HG02973 (cell line): ENCODE results near the gene C10orf71.

Source experiments
- ATAC-seq: cut with Tn5 transposase; IDR thresholded peaks from one replicate; pipeline ENCODE4 v1.9.1; 2021; ENCODE audit warnings: moderate library complexity; ENCODE audit not compliant: unreplicated experiment

C10orf71 gene

DNA sequence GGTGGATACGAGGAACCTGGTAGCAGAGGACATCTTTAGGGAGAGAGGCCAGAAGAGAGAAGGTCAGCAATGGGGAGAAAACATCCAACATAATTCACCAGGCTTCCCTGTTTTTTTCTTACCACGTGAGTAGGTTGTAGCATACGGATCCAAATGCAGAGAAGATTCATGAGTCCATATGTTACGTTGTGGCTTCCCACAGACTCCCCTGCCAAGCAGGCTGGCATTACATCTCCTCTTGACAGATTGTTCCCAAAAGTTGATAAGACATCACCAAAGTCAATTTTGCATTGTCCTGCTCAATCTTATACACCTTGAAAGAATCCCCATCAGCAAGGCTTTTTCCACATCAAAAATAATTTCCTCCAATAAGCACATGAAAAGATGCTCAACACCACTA lies 57.2 kb downstream of the C10orf71 start:
- no peak for ATAC-seq

DNA sequence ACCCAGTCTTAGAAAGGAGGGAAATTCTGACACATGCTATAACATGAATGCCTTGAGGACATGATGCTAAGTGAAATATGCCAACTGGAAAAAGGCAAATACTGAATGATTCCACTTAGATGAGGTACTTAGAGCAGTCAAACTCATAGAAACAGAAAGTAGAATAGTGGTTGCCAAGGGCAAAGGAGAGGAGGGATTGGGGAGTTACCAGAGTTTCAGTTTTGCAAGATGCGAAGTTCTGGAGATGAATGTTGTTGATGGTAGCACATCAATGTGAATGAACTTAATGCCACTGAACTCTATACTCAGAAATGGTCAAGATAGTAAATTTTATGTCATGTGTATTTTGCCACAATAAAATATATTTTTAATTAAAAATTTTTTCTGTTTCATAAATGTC lies 58.0 kb downstream of the C10orf71 start:
- no peak for ATAC-seq

DNA sequence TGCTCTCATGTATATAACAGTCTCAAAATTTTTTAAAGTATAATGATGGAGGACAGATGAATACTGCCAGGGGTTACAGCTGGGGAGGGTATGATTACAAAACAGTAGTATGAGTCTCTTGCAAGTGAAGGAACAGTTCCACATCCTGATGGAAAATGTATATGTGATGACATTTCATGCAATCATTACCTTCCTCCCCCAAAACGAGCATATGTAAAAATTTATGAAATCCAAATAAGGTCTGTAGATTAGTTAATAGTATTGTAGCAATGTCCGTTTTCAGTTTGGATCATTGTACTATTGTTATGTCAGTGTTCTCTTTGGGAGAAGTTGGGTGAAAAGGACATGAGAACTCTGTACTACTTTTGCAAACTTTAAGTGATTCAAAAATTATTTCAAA lies 58.9 kb downstream of the C10orf71 start:
- no peak for ATAC-seq

DNA sequence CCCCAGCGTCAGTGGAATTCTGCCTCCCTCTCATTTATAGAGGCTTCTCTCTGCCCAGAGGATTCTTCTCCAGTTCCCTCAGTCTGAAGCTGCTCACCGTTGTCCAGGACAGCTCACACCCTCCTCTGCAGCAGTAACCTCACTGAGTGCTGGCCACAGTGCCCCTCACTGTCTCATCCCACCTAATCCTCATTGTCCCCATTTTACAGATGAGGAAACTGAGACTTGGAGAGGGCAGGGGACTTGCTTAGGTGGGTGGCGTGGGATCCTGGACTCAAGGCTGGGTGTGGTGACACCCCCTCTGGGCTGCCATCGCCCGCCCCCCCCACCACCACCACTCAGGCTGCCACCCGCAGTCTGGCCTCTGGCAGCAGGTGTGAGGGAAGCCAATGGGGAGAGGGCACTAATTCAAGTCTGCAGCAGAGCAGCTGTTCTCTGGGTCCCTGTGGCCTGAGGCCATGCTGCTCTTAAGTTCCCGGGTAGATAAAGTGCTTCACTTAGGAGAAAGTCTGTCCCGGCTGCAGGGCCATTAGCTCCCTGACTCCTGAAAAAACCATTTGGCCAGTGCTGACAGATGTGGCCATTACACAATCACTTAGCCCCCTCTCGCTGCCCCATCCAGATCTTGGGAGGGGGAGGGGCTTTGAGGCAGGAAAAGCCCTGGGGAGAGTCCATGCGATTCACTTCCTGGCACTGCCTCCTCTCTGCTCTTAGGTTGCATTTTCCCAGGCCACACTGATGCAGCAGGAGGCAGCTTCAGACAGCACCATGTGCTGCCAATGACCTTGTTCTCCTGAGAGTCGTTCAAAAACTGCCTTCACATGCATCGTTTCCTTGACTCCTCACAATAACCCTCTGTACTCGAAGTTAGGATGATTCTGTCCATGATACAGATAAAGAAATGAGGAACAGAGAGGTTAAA lies 60.6 kb downstream of the C10orf71 start:
- no peak for ATAC-seq

DNA sequence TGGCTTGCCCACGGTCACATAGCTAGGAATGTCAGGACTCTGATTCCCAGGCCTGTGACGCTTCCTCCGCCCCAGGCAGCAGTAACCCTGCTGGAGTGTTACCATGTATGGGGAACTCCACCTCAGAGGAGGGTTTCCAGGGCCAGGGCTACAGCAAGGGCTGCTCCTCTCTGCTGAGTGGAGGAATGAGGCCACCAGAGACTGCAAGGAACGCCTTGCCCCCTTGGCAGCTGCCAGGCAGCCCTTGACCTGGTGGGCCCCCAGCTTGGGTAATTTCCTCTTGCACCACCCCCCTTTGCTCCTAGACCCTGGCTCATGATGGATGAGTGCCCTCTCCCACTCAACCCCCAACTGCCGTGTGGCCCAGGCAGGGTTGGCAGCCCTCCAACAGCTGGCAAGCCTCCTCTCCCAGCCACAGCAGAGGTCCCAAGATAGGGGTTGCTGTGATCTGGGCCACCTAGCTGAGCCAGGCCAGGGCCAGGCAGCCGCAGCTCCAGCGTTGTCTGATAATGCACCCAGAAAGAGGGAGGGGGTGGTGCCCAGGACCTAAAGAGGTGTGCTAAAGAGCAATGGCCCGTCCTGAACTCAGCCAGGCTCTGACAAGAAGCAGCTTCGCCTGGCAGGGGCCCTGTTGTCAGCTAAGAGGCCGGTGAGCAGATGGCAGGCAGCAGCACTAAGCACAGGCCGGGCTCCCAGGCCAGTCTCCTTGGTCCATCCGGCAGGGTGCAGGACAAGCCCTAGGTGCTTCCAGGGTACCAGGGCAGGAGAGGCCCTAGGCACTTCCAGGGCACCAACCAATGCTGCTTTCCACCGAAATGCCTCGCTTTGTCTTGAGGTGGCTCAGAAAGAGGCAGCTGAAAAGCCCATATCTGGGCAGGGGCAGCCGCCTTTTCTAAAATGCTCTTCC lies 61.6 kb downstream of the C10orf71 start:
- no peak for ATAC-seq

DNA sequence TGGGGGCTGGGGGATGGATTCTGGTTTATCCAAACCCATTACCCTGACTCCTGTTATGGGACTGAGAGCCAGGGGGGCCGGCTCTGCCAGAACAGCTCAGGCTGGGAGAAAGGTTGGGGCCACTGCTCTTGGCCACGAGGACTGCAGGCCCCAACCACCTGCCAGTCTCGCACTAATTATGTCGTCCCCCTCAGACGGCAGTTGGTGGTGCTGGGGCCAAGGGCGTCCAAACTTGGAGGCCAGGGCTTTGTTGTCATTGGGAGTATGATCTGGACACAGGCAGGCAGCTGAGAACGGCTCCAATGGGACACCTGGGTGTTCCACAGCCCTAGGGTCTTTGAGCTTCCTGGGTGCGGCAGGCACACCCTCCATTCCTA lies 62.2 kb downstream of the C10orf71 start:
- no peak for ATAC-seq

DNA sequence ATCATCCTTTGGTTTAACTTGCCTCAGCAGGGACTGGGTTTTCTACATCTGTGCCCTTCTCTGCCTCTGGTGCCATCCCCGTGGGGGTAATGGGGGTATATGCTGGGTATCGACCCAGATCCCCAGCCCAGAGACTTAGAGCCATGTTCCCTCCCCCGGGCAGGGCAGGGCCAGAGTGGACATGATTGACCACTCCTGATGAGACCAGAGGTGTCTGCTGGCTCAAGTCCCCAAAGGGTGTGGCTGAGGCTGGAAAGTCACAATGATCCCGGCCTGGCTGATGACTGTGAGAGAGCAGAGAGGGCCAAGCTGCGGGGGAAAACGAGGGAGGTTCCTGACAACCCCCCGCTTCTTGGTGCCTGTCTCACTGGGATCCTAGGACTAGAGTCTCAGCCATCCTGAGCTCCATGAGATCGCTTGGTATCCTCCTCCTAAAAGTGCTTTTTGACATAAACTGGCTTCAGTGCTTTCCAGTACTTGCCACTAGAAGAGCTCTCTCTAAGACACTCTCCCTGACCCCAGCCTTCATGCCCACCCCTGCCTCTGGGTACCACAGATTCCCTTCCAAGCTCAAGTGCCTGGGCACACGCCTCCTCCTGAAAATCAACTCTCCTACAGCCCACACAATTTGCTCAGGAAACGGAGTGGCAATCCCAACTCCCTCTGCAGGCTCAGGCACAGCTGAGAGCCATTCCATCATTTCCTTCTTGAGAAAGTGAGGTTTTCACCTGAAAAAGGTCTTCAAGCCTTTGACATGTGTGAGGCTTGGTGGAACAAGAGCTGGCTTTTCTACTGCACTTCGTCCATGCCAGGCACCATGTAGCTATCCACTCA lies 63.0 kb downstream of the C10orf71 start:
- no peak for ATAC-seq

DNA sequence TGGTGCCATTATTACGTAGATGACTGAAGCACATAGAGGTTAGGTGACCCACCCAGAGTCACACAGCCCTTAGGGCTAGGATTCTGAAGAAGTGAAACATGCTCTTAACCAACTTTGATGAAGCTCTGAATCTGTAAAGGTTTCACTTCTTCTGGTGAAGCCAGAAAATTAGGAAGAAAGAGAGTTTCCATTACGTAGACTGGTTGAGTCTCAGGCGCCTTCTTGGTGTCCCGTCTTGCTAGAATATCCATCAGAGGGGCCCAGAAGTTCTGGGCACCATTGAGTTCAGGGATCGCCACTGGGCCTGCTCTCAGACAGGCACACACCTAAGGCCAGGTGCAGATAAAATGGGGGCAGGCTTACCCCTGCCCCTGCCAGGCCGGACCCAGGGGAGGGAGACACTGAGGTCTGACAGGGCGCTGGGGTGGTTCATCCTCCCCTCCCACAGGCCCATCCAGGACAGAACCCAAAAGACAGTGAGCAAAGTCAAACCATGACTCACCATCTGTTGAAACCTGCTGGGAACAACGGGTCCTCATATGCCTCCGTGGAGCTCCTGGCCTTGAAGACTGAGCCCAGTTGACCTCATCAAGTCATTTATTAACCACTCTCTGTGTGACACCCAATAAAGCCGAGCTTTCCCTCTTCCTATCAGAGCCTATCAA lies 63.8 kb downstream of the C10orf71 start:
- peak; percentile 86 for ATAC-seq

DNA sequence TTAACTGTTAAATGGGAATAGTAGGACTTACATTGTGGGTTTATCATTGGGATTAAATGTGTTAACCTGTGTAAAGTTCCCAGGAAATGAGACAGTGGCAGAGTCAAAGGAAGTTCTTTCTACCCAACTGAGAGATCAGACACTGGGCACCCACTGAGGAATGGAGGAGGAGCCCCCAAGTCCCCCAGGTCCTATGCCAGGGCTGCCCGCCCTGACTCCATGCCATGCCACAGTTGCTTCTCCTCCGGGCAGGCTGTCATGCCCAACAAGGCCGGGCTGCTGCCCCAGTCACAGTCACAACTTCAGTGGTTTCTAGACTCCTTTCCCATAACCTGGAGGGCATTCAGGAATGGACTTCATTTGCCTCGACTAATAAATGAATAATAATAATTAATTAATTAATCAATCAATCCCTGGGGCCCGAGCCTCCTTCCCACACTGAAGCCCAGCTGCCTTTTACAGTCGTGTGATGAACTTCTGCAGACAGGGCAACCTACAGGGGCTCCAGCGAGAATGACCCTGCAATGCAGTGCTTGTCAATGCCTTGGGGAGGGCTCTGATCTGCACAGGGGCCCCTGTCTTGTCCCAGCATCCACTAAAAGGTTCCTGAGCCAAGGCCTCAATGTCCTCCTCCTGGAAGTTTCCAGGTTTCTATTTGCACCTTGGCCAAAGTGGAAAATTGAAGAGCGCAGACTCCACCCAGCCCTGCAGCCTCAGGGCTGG lies 64.5 kb downstream of the C10orf71 start:
- no peak for ATAC-seq

DNA sequence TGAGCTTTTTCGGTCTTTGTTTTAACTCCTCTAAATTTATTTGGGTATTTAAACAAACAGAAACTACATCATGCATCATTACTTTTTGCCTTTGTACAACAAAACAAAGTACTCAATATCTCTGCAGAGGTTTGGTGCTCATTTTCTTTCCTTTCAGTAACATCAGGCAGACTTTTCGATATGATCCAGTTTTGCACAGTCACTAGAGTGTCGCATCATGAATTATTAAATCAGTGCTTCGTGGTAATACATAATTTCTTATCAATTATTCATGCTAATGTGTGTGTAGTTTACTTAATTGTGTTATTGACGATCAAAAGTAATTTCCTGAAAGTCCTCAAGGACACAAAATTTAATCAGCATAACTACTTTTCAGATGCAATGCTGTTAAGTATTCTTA lies 65.1 kb downstream of the C10orf71 start:
- ATAC-seq: no peak

DNA sequence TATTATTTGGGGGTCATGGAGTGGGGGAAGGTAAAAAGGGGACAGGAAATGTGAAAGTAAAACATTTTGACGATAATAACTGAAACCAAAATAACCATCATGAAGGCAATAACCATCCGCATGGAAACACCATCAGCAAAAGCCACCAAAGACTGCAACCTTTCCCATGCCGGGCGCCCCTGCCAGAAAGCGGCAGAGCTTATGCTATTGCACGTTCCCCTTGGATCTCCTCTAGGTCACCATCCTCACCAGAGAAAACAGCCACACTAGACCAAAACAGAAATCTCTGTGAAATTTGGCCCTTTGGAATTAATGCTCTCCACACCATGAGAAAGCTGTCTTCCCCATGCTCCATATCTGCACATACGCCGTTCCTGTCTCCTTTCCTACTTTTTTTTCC lies 65.8 kb downstream of the C10orf71 start:
- no peak for ATAC-seq

DNA sequence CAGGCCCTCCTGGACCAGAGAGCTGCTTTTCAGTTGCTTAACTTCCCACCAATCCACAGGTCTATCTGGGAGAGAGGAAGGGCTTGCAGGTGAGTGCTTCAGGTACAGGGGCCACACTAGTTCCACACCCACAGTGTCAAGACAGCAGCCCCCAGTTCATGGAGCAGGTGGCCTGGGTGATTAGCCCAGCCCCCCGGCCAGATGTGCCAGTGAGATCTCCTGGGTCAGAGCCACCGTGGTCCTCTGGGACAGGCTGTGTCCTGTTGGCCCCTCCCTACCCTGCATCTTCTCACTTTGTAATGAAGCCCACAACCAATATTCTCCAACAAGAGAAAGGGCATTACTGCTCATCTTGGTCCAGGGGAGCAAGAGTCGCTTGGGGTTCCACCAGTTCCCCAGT lies 66.3 kb downstream of the C10orf71 start:
- ATAC-seq: no peak

DNA sequence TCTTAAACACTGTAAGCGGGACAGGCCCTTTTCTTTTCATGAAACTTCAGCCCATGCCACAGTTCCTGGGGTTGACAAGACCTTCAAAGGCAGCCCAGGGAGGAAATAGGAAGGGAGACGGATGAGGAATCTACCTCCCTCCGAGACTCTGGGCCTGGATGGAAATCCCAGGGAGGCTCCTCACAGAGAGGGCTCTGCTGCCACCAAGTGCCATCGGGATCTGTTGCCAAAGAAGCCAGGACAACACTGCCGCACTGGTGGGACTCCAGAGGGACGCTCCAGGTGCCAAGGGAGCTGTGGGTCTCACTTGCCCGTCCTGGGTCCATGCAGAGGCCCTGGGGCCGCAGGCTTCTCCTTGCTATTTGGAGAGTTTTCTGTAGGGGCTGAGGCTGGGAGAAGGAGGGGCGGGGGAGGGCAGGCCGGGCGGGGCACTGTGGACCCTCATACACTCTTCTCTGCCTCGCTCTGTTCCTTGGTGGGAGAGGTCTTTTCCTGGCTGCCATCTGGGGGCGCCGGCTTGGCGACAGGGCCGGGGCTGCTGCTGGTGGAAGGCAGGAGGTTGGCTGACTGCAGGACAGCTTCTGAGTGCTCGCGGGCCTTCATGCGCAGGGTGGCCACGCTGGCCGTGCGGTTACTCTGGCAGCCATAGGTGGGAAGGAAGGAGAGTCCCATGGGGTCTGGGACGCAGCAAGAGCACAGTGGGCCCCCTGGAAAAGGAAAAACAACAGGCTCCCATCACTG lies 66.9 kb downstream of the C10orf71 start:
- no peak for ATAC-seq

DNA sequence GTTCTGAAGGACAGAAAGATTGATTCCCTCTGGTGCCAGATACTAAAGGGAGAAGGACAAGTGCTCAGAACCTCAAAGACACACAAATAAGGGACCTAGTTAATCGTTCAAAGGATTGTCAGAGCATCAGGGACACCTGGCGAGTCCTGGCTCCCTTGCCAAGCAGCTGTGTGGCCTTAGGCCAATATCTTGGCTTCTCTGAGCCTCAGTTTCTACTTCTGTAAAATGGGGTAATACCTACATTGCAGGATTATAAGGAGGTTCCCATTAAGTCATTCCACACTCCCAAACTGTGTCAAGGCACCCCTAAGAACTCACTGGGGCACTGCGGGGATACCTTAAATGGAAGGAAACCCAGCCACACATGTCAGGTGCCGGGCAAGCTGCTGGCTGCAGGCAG lies 67.5 kb downstream of the C10orf71 start:
- ATAC-seq: no peak

DNA sequence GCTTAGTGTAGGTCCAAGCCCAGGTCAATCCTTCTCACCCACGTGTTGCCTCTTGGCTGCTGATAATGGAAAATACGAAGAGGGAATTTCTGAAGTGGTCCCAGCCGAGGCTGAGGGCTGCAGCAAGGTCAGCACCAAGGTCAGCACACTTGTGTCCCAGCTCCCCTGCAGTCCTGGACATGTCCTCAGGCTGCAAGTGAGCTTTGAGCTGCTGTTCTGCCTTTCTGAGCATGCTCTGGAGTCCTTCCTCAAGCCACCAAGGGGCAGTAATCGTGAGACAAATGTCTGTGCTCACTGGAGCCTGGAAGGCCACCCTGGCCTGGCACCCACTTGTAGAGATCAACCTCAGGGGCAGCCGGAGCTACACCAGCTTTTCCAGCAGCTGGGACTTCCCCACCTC lies 68.6 kb downstream of the C10orf71 start:
- no peak for ATAC-seq

DNA sequence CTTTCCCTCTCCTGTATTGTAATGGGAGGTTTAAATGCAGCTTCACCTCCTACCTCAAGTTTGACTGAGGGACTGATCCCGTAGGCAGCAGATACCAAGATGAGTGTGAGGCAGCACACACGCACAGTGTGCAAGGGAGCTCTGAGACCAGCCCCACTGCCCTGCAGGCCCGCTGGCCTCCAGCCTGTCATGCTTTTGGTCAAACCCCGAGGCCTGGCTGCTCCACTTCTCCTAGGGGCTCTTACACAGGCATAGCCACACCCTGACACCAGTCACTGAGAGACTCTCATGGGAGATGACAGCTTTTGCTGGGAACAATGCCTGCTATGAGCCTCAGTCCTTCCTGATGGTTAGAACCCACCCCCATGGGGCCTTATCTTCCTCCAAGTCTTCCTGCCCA lies 69.3 kb downstream of the C10orf71 start:
- ATAC-seq: no peak

DNA sequence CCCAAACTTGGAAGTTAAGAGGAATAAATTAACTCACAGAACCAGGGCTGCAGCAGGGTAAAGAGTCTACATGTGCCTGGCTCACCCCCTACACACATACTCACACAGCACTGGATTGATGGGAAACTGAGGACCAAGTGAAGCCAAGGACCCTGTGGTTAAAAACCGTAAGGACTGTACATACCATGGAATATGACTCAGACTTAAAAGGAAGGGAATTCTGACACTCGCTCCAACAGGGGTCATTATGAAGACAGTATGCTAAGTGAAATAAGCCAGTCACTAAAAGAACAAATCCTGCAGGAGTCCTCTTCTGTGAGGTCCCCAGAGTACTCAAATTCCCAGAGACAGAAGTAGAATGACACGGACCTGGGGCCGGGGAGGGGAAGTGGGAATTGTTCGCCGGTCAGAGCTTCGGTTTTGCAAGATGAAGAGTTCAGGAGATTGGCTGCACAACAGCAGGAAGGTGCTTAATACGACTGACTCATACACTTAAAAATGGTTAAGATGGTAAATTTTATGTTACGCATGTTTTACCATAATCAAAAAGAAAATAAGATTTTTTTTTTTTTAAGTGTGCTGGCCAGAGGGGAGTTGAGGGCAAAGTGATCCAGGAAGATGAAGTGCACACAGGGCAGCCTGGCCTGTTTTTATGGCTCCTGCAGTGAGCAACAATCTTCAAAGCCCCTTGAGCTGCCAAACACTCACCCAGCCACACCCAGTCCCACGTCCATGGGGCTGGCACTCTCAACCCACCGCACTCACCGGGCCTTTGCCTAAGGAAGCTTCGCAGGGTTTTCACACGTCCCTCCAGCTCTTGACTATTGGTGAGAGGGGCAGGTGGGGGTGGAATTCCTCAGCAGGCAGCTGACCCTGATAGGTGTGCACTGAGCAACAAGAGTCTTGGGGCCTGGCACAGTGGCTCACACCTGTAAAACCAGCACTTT lies 70.5 kb downstream of the C10orf71 start:
- no peak for ATAC-seq
